NCI-H128 (cell line): ENCODE data around the gene PGAP6.
A peak's percentile ranks its signal among the peaks of the same experiment; 100 is the strongest.
"Not testable (repeated sequence)": the region's sequence is repeated elsewhere in the genome, so short reads cannot be mapped to it uniquely, and the experiment has no call there.

ENCODE experiments used
- DNase-seq: peaks from one replicate; lab custom pipeline; 2025; ENCODE audit not compliant: unreplicated experiment; lab: John Stamatoyannopoulos, UW

Gene PGAP6

GRCh38 chr16:401468-402348 lies 19.9 kb upstream of the PGAP6 start, which contains the start of gene DECR2:
Gene DECR2 (plus strand): TSS chr16:401885. CDS start chr16:401964, 79 bp downstream.
- peak; percentile 23 for DNase-seq

- no peak for DNase-seq
These were observed 18.3 kb upstream of the PGAP6 start for GRCh38 chr16:400061-400591.

GRCh38 chr16:399340-400019 lies 17.7 kb upstream of the PGAP6 start:
- no peak for DNase-seq

GRCh38 chr16:398561-399339 lies 17.0 kb upstream of the PGAP6 start:
- DNase-seq = no peak

- DNase-seq = no peak
These were observed 16.1 kb upstream of the PGAP6 start for GRCh38 chr16:397736-398332.

GRCh38 chr16:397135-397661 lies 15.4 kb upstream of the PGAP6 start, which contains the start of gene NME4:
Gene NME4 (plus strand): TSS chr16:397199. CDS start chr16:397223, 24 bp downstream.
- DNase-seq = no peak

GRCh38 chr16:396605-397004 lies 14.8 kb upstream of the PGAP6 start:
- no peak for DNase-seq

GRCh38 chr16:396199-396598 lies 14.4 kb upstream of the PGAP6 start:
- no peak for DNase-seq

- DNase-seq = no peak
These were observed 10.8 kb upstream of the PGAP6 start for GRCh38 chr16:392450-393030.

- no peak for DNase-seq
These were observed 10.1 kb upstream of the PGAP6 start for GRCh38 chr16:391885-392335.

- DNase-seq = no peak
These were observed 7.6 kb upstream of the PGAP6 start for GRCh38 chr16:389352-389751.

GRCh38 chr16:387761-388666 lies 6.2 kb upstream of the PGAP6 start:
- DNase-seq = not testable (repeated sequence)

- DNase-seq = no peak
These were observed 4.9 kb upstream of the PGAP6 start for GRCh38 chr16:386641-387156.

GRCh38 chr16:383326-384051 lies 1.7 kb upstream of the PGAP6 start:
- no peak for DNase-seq

GRCh38 chr16:381012-381788 lies 578 bp downstream of the PGAP6 start:
- no peak for DNase-seq

- DNase-seq = no peak
These were observed 1.1 kb downstream of the PGAP6 start for GRCh38 chr16:380762-381011.

- no peak for DNase-seq
These were observed 1.6 kb downstream of the PGAP6 start for GRCh38 chr16:379961-380761.
